PC-3 (cell line): Measurements from ENCODE around the gene NR4A3.

Source experiments
- CTCF ChIP-seq: fragments of 300-600 bp; sonication (generic); conservative IDR thresholded peaks from 2 replicates; pipeline ENCODE4 v1.5.1; 2017; ENCODE audit warnings: antibody characterized with exemption, low read depth, mild to moderate bottlenecking, low read length
- EZH2 ChIP-seq: fragments of 300-600 bp; sonication (generic); IDR thresholded peaks from one replicate; pipeline ENCODE4 v1.6.1; 2017; ENCODE audit warnings: antibody characterized with exemption, mild to moderate bottlenecking, low read length; ENCODE audit not compliant: unreplicated experiment

- no peak for TF ChIP-seq CTCF
- no peak for TF ChIP-seq EZH2
These were observed 48.1 kb upstream of the NR4A3 start for GRCh38 chr9:99773468-99774138.
